ENCODE results near the gene SLFN12.

SLFN12 gene

DNA sequence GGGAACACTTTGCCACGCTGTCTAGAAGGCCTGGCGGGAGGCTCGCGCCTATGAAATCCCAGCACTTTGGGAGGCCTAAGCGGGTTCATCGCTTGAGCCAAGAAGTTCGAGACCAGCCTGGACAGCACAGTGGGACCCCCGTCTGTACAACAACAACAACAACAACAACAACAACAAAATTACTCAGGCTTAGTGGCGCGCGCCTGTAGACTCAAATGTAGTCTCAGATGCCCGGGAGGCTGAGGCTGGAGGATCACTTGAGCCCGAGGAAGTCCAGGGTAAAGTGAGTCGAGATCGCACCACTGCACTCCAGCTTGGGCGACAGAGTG, 16.6 kb upstream of the SLFN12 start:
- TF ChIP-seq SIN3A (IDR thresholded peaks at IDR 0.05; ENCODE audit: borderline replicate concordance, insufficient read depth, low read length) (no peak), TAF1 (IDR thresholded peaks at IDR 0.05; ENCODE audit: borderline replicate concordance, insufficient read depth, low read length) (no peak), POLR2AphosphoS5 (IDR thresholded peaks at IDR 0.05; ENCODE audit: low read depth, low read length) (no peak), REST (IDR thresholded peaks at IDR 0.05; ENCODE audit: insufficient read depth in 1 of 2, low read depth in 2 of 2, low read length in 2 of 2) (no peak), FOXP2 (optimal IDR thresholded peaks at IDR 0.05; ENCODE audit: borderline replicate concordance, extremely low read depth, extremely low read length, insufficient read depth) (no peak)

GRCh38 chr17:35448214-35448898, 16.1 kb upstream of the SLFN12 start, which contains the start of gene SLFN13:
TSS of gene SLFN13 (minus strand) at chr17:35448766. CDS start at chr17:35445680, 3,086 bp downstream.
- no peak for TF ChIP-seq FOXP2 (optimal IDR thresholded peaks at IDR 0.05; ENCODE audit: borderline replicate concordance, extremely low read depth, extremely low read length, insufficient read depth)
- no peak for TF ChIP-seq TAF1 (IDR thresholded peaks at IDR 0.05; ENCODE audit: borderline replicate concordance, insufficient read depth, low read length)
- TF ChIP-seq REST (IDR thresholded peaks at IDR 0.05; ENCODE audit: insufficient read depth in 1 of 2, low read depth in 2 of 2, low read length in 2 of 2): no peak
- TF ChIP-seq SIN3A (IDR thresholded peaks at IDR 0.05; ENCODE audit: borderline replicate concordance, insufficient read depth, low read length): no peak
- TF ChIP-seq POLR2AphosphoS5 (IDR thresholded peaks at IDR 0.05; ENCODE audit: low read depth, low read length): no peak

- TF ChIP-seq FOXP2 (optimal IDR thresholded peaks at IDR 0.05; ENCODE audit: borderline replicate concordance, extremely low read depth, extremely low read length, insufficient read depth) (no peak), REST (IDR thresholded peaks at IDR 0.05; ENCODE audit: insufficient read depth in 1 of 2, low read depth in 2 of 2, low read length in 2 of 2) (no peak), POLR2AphosphoS5 (IDR thresholded peaks at IDR 0.05; ENCODE audit: low read depth, low read length) (no peak), SIN3A (IDR thresholded peaks at IDR 0.05; ENCODE audit: borderline replicate concordance, insufficient read depth, low read length) (no peak), TAF1 (IDR thresholded peaks at IDR 0.05; ENCODE audit: borderline replicate concordance, insufficient read depth, low read length) (no peak)
Measured at GRCh38 chr17:35447499-35447898, 15.2 kb upstream of the SLFN12 start.

DNA sequence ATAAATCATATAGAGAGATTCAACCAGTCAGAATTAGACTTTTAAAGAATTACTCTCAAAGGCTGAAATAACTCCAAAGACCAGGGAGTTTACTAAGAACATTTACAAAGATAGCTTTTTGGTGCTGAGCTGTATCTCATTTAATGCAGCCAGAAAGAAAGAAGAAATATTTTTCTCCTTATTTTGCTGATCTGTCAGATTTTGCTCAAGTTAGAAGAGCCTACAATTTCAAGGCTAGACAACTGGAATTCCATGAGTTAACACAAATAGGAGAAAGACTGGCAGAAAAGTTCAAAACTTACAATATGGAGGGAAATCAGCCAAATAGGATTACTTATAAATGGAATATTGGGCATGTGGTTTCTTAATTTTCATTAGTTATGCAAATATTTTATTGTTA, 6.1 kb upstream of the SLFN12 start:
- no peak for TF ChIP-seq POLR2AphosphoS5 (IDR thresholded peaks at IDR 0.05; ENCODE audit: low read depth, low read length)
- TF ChIP-seq SIN3A (IDR thresholded peaks at IDR 0.05; ENCODE audit: borderline replicate concordance, insufficient read depth, low read length): no peak
- no peak for TF ChIP-seq TAF1 (IDR thresholded peaks at IDR 0.05; ENCODE audit: borderline replicate concordance, insufficient read depth, low read length)
- TF ChIP-seq FOXP2 (optimal IDR thresholded peaks at IDR 0.05; ENCODE audit: borderline replicate concordance, extremely low read depth, extremely low read length, insufficient read depth): no peak
- no peak for TF ChIP-seq REST (IDR thresholded peaks at IDR 0.05; ENCODE audit: insufficient read depth in 1 of 2, low read depth in 2 of 2, low read length in 2 of 2)
